SU-DHL-6 (cell line): Measurements from ENCODE around the gene TMTC1.

ENCODE experiments used
- H2AFZ ChIP-seq: fragments of 200-600 bp; sonication (generic); 2 replicates; pipeline ENCODE4 v1.6.1; 2014; ENCODE audit warnings: low read depth, mild to moderate bottlenecking, moderate library complexity, mixed read lengths, antibody characterized with exemption, low read length; ENCODE audit not compliant: severe bottlenecking
- H3F3A ChIP-seq: fragments of 200-600 bp; shearing (Covaris generic); 2 replicates; pipeline ENCODE4 v1.6.0; 2016; ENCODE audit warnings: antibody characterized with exemption, mild to moderate bottlenecking; ENCODE audit not compliant: insufficient read depth
- H3K27ac ChIP-seq: fragments of 200-600 bp; sonication (generic); 2 replicates; pipeline ENCODE4 v1.5.1; 2016; ENCODE audit warnings: low read depth, mild to moderate bottlenecking, low read length, moderate library complexity, mixed read lengths
- H3K27me3 ChIP-seq: fragments of 200-600 bp; sonication (generic), shearing (Covaris generic); 2 replicates; pipeline ENCODE4 v1.6.0; 2014; ENCODE audit warnings: mild to moderate bottlenecking, low read length
- H3K36me3 ChIP-seq: fragments of 200-600 bp; sonication (generic); 2 replicates; pipeline ENCODE4 v1.6.1; 2014; ENCODE audit warnings: mild to moderate bottlenecking, low read length, mixed read lengths
- H3K4me2 ChIP-seq: fragments of 300-600, 200-600 bp; shearing (Covaris generic), sonication (generic); 2 replicates; pipeline ENCODE4 v1.6.0; 2014; ENCODE audit warnings: low read length, low read depth, mild to moderate bottlenecking; ENCODE audit not compliant: poor library complexity, severe bottlenecking
- H3K4me3 ChIP-seq: fragments of 200-600 bp; sonication (generic); 2 replicates; pipeline ENCODE4 v1.5.1; 2014; ENCODE audit warnings: antibody characterized with exemption, low read length, mild to moderate bottlenecking, mixed read lengths; ENCODE audit not compliant: insufficient read depth, poor library complexity, severe bottlenecking
- H3K79me2 ChIP-seq: fragments of 200-600 bp; sonication (generic); 2 replicates; pipeline ENCODE4 v1.6.1; 2014; ENCODE audit warnings: mild to moderate bottlenecking, low read length, moderate library complexity; ENCODE audit not compliant: insufficient read depth
- H3K9ac ChIP-seq: fragments of 200-600 bp; sonication (generic); 2 replicates; pipeline ENCODE4 v1.7.0; 2014; ENCODE audit warnings: mild to moderate bottlenecking, low read length
- H3K9me2 ChIP-seq: fragments of 200-600 bp; sonication (generic); replicated peaks from 2 replicates; pipeline ENCODE4 v1.6.1; 2014; ENCODE audit warnings: low read length; ENCODE audit not compliant: insufficient read depth
- H3K9me3 ChIP-seq: fragments of 200-600 bp; sonication (generic); 2 replicates; pipeline ENCODE4 v1.6.1; 2014; ENCODE audit warnings: low read length, mixed read lengths; ENCODE audit not compliant: insufficient read depth
- H4K20me1 ChIP-seq: fragments of 200-600 bp; sonication (generic); 2 replicates; pipeline ENCODE4 v1.6.1; 2014; ENCODE audit warnings: low read depth, mild to moderate bottlenecking, antibody characterized with exemption, low read length, moderate library complexity, mixed read lengths
- CTCF ChIP-seq: fragments of 200-600 bp; sonication (generic); IDR thresholded peaks from one replicate; pipeline ENCODE4 v1.5.1; 2017; ENCODE audit warnings: antibody characterized with exemption, mild to moderate bottlenecking, low read length, moderate library complexity; ENCODE audit not compliant: insufficient read depth, poor library complexity, severe bottlenecking
- EZH2phosphoT487 ChIP-seq: fragments of 200-600 bp; sonication (generic), shearing (Covaris generic); conservative IDR thresholded peaks from 2 replicates; pipeline ENCODE4 v1.6.1; 2018; ENCODE audit warnings: mild to moderate bottlenecking, antibody characterized with exemption, low read length, moderate library complexity, mixed read lengths

The TMTC1 gene

DNA sequence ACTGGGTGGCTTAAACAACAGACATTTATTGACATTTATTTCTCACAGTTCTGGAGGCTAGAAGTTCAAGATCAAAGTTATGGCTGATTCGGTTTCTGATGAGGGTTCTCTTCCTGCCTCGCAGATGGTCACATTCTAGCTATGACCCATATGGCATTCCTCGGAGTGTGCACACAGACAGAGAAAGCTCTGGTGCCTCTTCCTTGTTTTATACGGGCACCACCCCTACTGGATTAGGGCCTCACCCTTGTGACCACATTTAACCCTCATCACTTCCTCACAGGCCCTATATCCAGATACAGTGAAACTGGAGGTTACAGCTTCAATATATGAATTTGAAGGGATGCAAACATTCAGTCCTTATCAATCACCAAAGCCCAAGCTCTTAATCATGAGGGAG, 209.2 kb downstream of the TMTC1 start:
- Histone ChIP-seq H3K9me2 (no peaks in the 10 kb centered on the region), H3K27me3 (no peaks in the 10 kb centered on the region), H3F3A (no peaks in the 10 kb centered on the region), H3K9me3 (no peaks in the 10 kb centered on the region), H3K36me3 (no peaks in the 10 kb centered on the region), H3K9ac (no peak overlapping the region), H2AFZ (no peak overlapping the region), H4K20me1 (no peaks in the 10 kb centered on the region), H3K27ac (no peak overlapping the region), H3K4me2 (no peak overlapping the region), H3K79me2 (no peaks in the 10 kb centered on the region), H3K4me3 (no peak overlapping the region)
- no peak for TF ChIP-seq EZH2phosphoT487
- TF ChIP-seq CTCF = no peak

- H3K36me3 ChIP-seq = no peaks in the 10 kb centered on the region
- no peaks in the 10 kb centered on the region for H3K27me3 ChIP-seq
- H3K4me2 ChIP-seq = no peak overlapping the region
- H3K27ac ChIP-seq = no peak overlapping the region
- H3K9me3 ChIP-seq = no peaks in the 10 kb centered on the region
- no peak overlapping the region for H3K4me3 ChIP-seq
- no peak overlapping the region for H3K9ac ChIP-seq
- H4K20me1 ChIP-seq = no peaks in the 10 kb centered on the region
- H3K79me2 ChIP-seq = no peaks in the 10 kb centered on the region
- no peaks in the 10 kb centered on the region for H3K9me2 ChIP-seq
- H3F3A ChIP-seq = no peaks in the 10 kb centered on the region
- H2AFZ ChIP-seq = no peak overlapping the region
- TF ChIP-seq EZH2phosphoT487 = no peak
- no peak for TF ChIP-seq CTCF
These were observed 210.8 kb downstream of the TMTC1 start for GRCh38 chr12:29572938-29573337.

DNA sequence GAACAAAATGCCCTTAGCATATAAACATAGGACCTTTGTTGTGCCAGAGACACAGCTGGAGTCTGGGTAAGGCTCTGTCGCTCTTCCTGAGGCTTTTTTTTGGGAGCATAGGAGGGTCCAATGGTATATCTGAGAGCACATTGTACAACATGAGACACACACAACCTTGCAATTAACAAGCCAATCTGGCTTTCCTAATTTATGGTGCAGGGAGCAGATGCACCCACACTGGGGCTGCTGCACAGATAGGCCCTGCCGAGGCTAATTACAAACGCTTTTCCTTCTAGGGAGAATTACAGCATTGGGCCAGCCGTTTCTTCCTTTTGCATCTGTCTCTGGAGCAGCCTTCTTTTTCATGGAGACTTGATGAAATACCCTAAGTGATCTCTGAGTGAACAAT, 211.3 kb downstream of the TMTC1 start:
- Histone ChIP-seq H3K9me3 (no peaks in the 10 kb centered on the region), H3K9ac (no peak overlapping the region), H4K20me1 (no peaks in the 10 kb centered on the region), H3K79me2 (no peaks in the 10 kb centered on the region), H3K27ac (no peak overlapping the region), H3F3A (no peaks in the 10 kb centered on the region), H3K36me3 (no peaks in the 10 kb centered on the region), H3K27me3 (no peaks in the 10 kb centered on the region), H3K4me2 (no peak overlapping the region), H2AFZ (no peak overlapping the region), H3K4me3 (no peak overlapping the region), H3K9me2 (no peaks in the 10 kb centered on the region)
- no peak for TF ChIP-seq CTCF
- no peak for TF ChIP-seq EZH2phosphoT487
